Kasumi-1 (cell line): ENCODE measurements around the gene TRAF1.

Experiments used
- DNase-seq, 2 experiments: peaks; one replicate each; lab custom pipeline; 2025; lab: John Stamatoyannopoulos, UW

Gene TRAF1

DNA sequence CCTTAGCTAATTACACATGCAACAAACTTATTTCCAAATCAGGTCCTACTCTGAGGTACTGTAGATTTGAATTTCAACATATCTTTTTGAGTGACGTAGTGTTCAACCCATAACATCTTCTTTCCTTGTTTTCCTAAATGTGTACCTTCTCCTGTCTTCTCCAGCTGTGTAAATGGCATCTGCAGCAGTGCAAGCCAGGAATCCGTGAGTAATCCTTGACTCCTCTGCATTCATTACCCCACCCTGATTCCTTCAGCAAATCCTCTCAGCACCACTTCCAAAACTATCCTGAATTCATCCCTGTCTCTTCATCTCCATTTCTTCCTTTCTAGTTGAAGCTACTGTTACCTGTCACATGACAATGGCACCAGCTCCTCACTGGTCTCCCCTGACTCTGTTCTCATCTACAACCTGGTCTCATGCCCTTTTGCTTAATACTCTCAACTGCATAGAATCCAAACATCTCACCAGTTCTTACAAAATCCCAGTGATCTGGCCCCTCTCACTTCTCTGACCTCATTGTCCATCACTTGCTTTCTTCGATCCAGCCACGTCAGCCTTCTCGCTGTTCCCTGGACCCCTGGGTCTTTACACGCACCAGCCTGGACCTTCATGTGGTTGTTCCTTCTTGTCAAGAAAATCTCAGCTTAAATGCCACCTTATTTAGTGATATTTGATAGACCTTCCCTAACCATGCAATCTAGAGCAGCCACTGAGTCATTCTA lies 14.6 kb upstream of the TRAF1 start:
- no peak for DNase-seq

- DNase-seq, result no peak
These were observed 14.0 kb upstream of the TRAF1 start for GRCh38 chr9:120940573-120940972.

GRCh38 chr9:120938851-120939250 lies 12.3 kb upstream of the TRAF1 start:
- DNase-seq, result no peak

GRCh38 chr9:120937596-120937995 lies 11.0 kb upstream of the TRAF1 start:
- DNase-seq, result no peak

DNA sequence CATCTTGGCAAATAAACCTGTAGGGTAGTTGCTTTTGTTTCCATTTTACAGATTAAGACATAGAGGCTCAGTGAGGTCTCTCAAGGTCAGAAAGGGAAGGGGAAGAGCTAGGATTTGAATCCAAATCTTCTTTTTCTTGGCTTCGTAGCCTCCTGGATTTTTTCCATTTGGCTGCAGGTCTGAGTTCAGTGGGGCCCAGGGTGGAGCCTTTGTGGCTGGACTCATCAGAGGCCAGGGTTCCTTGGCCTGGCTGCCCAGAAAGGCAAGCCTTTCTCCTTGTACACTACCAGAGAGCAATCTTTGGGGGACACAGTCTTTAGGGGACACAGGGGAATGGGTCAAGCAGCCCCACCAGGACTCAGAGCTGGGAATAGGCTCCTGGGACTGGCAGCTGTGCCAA lies 10.5 kb upstream of the TRAF1 start:
- no peak for DNase-seq

DNA sequence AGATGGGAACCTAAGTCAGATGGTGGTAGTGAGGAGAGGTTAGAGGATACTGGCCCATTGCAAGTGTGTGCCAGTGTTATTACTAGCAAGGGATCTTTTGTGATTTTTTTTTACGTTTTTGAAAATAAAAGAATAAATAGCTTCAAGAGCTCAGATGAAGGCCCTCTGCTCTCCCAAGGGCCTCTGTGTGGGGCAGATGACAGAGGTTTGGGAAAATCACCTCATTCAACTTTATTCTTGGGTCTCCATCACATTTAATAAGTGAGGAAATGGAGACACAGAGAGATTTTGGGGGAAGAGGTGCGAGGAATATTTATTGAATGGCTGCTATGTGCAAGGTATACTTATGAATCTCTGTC lies 10.1 kb upstream of the TRAF1 start:
- no peak for DNase-seq

DNA sequence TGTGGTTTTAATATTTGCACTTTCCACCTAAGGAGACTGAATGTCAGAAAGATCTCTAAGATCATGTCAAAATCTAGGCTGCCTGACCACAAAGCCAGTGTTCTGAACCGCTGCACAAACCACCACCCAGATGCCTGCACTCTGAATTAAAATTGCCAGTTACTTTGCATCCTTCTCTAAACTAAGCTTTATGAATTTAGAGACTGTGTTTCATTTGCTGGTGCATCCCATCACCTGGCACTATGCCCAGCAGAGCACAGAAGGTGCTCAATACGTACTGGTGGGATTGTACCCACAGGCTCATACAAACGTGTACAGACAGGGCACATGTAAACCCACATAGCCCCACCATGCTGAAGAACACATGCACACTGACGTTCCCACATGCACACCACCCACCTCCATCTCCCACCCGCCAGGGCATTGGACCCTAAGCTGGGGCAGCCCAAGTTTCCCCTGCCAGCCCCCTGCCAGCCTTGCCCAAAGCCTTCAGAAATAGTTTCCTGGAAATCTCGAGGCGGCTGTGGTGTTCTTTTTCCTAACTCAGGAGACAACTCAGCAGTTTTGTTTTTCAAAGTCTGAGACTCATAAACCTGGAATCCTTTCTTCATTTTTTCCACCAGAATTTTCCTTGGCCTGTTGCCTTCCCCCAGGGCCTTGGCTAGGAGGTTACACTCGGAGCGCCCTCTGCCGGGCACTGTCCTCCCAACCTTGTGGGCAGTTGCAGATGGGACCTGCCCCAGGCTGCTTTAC lies 9.6 kb upstream of the TRAF1 start:
- DNase-seq, result peak; percentile 64 to 84

DNA sequence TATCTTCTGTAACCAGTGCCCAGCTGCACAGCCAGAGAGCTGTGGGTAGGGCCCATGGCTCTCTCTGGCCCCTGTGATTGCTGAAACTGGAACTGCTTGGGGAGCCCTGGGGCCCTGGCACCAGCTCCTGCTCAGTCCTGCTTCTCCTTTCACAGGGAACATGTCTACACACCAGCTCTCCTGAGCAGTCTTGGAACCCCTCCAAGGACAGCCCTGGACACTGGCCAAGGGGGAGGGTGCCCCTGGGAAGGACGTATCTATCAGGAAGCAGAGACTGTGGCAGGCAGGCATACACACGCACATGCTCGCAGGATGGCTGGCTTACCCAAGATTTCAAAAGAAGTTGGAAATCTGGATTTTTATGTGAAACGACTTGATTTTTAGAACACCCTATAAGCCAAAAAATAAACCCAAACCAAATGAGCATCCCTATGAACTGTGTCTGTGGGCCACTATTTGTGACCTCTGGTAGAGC lies 8.8 kb upstream of the TRAF1 start:
- DNase-seq, result peak; percentile 85 to 87

DNA sequence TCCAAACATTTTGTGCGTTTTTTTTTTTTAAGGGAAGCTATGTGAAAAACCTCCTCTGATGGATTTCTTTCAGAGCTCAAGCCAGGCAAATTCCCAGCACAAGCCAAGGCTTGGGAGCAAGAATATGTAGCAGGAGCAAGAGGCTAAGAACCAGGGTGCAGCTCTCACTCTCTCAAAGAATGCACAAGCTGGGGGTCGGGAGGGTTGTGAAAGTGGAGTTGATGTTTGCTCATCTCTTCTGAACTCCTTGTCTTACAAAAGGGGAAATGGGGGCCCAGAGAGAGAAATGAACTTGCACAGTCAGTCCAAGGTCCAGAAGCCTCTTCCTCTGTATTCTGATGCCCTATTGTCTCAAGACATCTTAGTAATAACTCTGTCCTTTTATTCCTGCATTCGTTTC lies 7.7 kb upstream of the TRAF1 start:
- DNase-seq, result peak; percentile 22 to 45

DNA sequence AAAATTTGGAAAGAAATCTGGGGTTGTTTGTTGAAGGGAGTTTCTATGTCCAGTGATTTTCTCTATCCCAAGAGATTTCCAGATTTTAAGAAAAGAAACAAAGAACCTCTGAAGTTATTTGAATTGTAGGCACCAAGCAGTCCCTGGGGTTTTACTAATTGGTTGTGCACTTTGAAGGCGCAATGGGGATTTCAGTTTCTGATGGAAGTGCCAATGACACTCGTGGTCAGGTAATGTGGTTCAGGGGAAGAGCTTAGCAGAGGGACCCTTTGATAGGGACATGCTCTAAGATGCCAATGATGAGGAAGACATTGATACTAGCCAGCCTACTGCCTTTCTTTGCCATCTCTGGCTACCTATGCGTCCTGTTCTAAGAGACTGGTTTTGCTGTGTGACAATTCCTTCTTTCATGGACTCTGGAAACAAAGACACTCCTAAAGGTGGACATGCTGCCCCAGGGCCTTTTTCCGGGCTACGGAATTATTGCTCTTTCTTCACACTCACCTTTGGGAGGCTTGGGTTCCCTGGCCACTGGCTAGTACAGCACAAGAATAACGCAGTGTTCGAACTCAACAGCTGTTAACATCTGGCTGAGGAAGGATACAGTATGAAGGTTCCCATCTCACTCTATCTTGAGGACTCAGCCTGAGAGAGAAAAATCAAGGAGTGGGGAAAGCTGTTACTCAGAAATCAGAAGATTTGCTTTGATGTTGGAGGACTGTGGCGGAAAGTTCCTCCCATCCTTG lies 6.9 kb upstream of the TRAF1 start:
- no peak for DNase-seq

DNA sequence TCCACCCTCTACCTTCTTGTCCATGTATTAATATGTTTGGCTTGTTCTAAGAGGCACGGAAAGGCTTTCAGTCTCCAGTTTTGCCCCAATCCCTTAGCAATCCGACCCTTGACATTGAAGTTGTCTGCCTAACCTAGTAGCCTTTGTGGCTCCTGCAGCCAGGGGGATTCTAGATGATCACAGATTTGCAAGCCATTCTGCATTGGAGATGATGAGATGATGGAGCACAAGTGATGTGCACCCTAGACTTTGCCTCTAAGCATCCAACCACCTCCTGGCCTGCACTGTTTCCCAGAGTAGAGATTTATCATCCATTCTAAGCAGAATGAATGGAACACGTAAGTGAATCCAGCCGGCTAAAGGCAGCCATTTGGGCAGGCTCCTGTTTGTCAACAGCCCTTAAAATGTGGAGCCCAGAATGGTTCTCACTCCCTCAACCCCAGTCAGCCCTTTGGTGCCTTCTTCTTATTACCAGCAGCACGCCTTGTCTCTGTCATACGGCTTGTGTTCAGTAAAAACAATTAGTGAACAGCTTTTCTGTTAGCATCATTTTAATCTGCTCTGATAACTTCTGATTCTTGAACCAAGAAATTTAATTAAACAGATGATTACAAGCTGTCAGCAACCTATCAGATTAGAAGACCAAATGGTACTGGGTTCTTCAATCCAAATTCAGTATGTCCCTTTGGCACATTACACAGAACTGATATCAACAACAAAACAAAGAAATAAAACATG lies 5.7 kb upstream of the TRAF1 start:
- no peak for DNase-seq

DNA sequence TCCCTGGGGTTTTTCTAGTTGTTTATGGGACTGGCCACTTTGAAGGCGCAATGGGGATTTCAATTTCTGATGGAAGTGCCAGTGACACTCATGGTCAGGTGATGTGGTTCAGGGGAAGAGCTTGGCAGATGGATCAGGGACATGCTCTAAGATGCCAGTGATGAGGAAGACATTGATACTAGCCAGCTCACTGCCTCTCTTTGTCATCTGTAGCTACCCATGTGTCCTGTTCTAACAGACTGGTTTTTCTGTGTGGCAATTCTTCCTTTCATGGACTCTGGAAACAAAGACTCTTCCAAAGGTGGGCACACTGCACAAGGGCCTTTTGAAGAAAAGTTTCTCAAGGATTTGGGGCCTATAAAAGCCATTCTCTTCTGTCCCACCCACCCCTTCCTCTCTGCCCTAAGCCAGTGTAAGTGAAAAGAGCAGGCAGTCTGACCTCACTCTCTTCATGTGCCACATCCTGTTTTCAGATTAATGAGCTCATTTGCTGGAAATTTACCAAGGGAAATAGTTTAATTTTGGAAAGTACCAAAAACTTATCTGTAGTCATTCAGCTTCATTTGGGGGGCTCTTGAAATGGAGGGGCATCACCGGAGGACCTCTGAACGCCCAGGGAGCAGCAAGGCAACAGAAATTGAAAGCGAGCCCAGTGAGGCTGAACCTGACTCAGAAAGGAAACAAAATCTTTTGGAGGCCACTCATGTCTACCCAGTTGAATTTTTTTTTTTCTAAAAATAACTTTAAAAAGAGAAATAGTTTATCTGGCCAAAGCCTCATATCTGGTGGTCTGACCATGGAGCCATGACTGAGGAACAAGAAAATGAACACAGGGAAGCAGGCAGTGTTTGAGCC lies 4.9 kb upstream of the TRAF1 start:
- DNase-seq, result peak; percentile 59

DNA sequence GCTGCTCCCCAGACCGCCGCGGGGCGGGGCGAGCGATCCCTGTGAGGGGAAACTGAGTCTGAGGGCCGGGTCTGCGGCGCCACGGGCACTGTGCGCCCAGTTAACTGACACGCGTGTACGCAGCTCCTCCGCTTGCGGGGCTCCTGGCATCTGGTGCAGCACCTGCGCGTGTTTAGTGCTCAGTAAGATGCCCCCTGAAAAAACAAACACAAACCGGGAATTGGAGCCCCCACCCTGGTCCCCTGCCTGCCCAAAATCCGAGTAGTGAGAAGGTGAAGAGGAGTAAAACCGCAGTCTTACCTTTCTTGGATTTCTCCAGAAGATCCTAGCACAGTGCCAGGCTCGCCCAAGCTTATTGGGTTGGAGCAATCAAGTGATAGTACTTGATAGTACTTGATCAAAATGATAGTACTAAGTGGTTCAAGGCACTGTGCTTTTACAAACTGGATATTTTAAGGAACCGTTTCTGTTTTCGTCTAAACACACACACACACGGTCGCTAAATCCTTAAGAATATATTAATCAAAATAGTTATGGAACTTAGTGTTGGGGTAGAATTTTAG lies 2.7 kb upstream of the TRAF1 start:
- peak in 1 of 2 experiments; percentile 8 for DNase-seq

DNA sequence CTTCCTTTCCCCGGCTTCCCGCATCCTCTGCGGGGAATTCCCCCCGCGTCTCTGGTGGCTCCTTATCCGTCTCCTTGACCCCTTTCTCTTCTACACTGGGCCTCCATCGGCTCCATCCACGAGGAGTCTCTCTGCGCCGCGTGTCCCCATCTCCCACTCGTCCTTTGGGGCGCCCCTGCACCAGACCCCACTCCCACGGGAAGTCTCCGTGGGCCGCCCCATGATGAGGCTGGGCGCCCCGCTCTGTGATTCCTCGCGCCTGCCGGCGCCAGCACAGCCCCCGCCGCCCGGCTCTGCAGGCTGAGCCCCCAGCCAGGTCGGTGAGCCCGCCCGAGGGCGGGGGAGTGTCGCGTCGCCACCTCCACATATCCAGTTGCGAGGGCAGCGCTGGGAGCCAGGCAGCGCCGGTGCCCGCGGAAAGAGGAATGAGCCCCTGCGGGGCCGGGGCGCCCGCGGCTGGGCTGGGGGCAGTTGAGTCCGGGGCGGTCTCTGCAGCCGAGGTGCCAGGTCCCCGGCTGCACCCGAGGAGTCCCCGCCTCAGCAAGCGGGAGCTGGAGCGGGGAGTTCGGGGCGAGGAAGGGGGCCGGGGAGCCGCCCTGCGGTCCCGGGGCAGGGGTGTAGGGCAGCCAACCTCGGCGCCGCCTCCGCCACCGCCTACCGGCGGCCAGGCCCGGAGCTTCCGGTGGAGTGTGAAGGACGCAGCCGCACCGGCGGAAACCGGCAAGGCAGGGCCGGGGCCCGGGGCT lies 2.1 kb upstream of the TRAF1 start:
- DNase-seq, result peak; percentile 13 to 34

GRCh38 chr9:120928015-120928482 lies 1.5 kb upstream of the TRAF1 start:
- DNase-seq, result no peak

DNA sequence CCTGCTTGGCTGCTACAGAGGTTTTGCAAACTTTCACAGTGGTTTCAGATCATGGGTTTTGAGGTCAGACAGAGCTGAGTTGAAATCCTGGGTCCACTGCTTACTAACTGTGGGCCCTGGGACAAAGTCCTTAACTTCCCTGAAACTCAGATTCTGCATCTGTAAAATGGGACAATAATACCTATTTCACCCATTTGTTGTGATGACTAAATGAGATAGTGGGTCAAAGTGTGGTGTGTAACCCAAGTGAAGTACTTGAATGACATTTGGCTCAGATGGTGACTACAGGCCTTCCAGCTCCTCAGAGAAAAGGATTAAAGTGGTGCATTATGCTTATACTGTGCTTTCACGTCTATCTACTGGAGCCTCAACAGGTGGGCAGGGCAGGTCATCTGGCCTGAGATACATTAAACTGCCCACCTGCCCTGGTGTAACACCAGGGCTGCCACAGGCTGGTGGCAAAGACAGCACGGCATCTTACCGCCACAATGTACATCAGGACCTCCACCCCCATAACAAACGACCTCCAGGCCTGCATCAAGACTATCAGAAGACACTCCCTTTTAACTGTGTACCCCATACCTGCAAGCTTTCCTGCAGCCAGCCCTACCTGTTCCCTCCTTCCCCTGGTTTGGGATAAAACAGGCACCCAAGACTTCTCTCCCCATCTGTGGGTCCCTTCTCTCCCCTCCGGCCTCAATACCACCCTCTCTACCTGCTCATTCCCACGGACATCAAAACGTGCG lies 846 bp upstream of the TRAF1 start:
- no peak for DNase-seq

DNA sequence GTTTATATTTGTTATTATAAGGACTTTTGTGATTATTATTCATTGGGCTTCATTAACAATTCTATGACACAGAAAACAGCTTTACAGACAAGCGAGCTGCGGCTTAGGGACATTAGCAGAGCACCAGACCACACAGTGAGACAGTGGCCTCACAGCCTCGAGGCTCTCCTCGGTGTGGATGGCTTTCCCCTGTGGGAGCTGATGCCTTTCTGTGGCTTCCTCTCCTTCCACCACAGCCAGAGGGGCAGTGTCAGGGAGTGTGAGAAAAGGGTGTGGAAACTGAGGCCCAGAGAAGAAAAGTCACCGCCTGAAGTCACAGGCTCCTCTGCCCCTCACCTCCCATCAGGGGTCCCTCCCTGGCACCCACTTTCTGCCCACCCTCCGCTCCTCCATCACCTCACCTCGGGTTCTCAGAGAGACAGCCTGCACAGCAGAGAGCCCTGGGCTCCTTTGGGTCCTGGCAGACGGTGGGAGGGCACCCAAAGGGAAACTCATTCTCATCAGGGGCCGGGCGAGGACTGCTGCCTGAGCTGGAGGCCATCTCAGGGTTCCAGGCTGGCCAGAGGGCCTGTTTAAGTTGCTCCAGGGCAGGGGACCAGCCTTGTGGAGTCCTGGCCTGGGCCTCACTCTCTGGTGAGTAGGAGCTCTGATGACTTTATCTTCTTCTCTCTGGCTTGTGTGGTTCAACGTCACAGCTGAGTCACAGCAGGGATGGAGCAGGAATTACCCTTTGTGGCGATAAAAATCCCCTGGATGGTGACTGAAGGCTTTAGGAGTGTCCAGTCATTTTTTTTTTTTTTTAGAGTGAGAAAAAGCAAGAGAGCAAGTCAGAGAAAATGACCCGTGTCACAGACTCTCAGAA lies 830 bp downstream of the TRAF1 start:
- no peak for DNase-seq
